Measurements from ENCODE around the gene STAG2.

GRCh38 chrX:124045109-124045508 is 83.6 kb downstream of the STAG2 start:
- TF ChIP-seq CTCF (IDR thresholded peaks at IDR 0.05) (no peak), POLR2A (IDR thresholded peaks at IDR 0.05) (no peak)

Measured in lower leg skin (tissue), 3 donors.